ENCODE measurements around the gene CAMK2N1.
"Not testable (repeated sequence)": the region's sequence is repeated elsewhere in the genome, so short reads cannot be mapped to it uniquely, and the experiment has no call there.

Gene CAMK2N1

GRCh38 chr1:20485527-20486456, at the start of gene CAMK2N1:
CAMK2N1 (minus strand) TSS chr1:20486210; CDS start chr1:20485379, 831 bp downstream.
- DNase-seq: peak; percentile 75

- DNase-seq: no peak
Observed at GRCh38 chr1:20534659-20535417, 48.8 kb upstream of the CAMK2N1 start.

- no peak for DNase-seq
Observed at GRCh38 chr1:20533635-20534034, 47.6 kb upstream of the CAMK2N1 start.

GRCh38 chr1:20530901-20531300, 44.9 kb upstream of the CAMK2N1 start:
- DNase-seq: no peak

- no peak for DNase-seq
Observed at GRCh38 chr1:20530306-20530705, 44.3 kb upstream of the CAMK2N1 start.

GRCh38 chr1:20528221-20528620, 42.2 kb upstream of the CAMK2N1 start:
- DNase-seq: no peak

GRCh38 chr1:20526267-20526666, 40.3 kb upstream of the CAMK2N1 start:
- no peak for DNase-seq

GRCh38 chr1:20521960-20522861, 36.2 kb upstream of the CAMK2N1 start:
- peak; percentile 88 for DNase-seq

- DNase-seq: not testable (repeated sequence)
Observed at GRCh38 chr1:20519609-20520262, 33.7 kb upstream of the CAMK2N1 start.

- DNase-seq: no peak
Observed at GRCh38 chr1:20511518-20512428, 25.8 kb upstream of the CAMK2N1 start.

GRCh38 chr1:20508411-20508771, 22.4 kb upstream of the CAMK2N1 start:
- DNase-seq: no peak

- DNase-seq: peak; percentile 97
Observed at GRCh38 chr1:20507564-20508410, 21.8 kb upstream of the CAMK2N1 start, which contains the start of gene MUL1. MUL1 (minus strand) TSS chr1:20508151; CDS start chr1:20508024, 127 bp downstream.

- DNase-seq: no peak
Observed at GRCh38 chr1:20507248-20507563, 21.2 kb upstream of the CAMK2N1 start.

GRCh38 chr1:20505488-20505887, 19.5 kb upstream of the CAMK2N1 start:
- no peak for DNase-seq

- DNase-seq: no peak
Observed at GRCh38 chr1:20500716-20501115, 14.7 kb upstream of the CAMK2N1 start.

GRCh38 chr1:20499718-20500117, 13.7 kb upstream of the CAMK2N1 start:
- DNase-seq: no peak

GRCh38 chr1:20499105-20499504, 13.1 kb upstream of the CAMK2N1 start:
- DNase-seq: no peak

GRCh38 chr1:20498116-20498515, 12.1 kb upstream of the CAMK2N1 start:
- no peak for DNase-seq

GRCh38 chr1:20497506-20497905, 11.5 kb upstream of the CAMK2N1 start:
- DNase-seq: no peak

GRCh38 chr1:20496725-20497383, 10.8 kb upstream of the CAMK2N1 start:
- not testable (repeated sequence) for DNase-seq

All from retina (tissue), 1 donor.